Renal pelvis (tissue), 4 donors: Measurements from ENCODE around the gene TMPRSS2. TPM values are rescaled to one million over a fixed set of nuclear protein-coding genes. Genes with fewer than 3 reads are reported as not detected.

Experiments
- DNase-seq: peaks from one replicate; pipeline ENCODE4 v3.0.0-alpha.2; 2013
- polyA plus RNA-seq, 3 donors: library from polyadenylated mRNA; unstranded; fragments of 120-200 nt; gene quantifications; one replicate each; pipeline ENCODE4 v1.2.1, GENCODE V29; 2013; ENCODE audit not compliant: insufficient read length in 3 of 3

The TMPRSS2 gene
- polyA plus RNA-seq, 3 donors: 32.1 to 44.3 (median 37.0) TPM

DNA sequence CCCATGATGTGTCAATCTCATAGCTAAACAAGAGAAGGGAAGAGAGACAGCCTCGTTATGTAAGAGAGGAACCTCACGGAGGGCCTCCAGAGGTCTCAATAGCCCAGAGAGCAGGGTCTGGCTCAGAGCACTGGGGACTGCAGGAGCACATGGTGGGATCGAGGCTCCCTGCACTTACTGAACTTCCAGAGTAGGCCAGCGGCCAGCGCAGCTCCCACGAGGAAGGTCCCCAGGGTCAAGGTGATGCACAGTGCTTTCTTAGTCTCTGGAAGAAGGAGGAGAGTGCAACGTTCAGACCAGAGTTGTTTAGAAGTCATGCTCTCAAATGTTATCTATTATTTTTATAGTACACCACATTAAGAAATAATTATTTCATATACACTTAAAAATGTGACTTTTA is 18.6 kb downstream of the TMPRSS2 start:
- DNase-seq: no peak

DNA sequence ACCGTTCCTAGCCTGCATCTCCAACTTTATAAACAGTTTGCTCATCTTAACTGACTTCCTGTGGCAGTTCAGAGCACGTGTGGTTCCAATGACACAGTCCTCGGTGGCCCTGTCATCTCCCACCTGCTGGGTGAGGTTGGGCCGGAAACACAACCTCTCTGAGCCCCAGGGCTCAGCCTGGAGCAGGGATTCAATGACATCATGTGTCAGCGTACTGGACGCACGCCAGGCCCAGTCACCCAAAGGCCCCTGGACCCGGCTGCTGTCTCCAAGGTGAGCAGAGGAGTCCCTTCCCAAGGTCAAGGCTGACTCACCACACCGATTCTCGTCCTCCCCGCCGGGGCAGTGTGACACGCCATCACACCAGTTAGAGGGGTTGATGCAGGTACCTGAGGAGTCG is 19.9 kb downstream of the TMPRSS2 start:
- no peak for DNase-seq

DNA sequence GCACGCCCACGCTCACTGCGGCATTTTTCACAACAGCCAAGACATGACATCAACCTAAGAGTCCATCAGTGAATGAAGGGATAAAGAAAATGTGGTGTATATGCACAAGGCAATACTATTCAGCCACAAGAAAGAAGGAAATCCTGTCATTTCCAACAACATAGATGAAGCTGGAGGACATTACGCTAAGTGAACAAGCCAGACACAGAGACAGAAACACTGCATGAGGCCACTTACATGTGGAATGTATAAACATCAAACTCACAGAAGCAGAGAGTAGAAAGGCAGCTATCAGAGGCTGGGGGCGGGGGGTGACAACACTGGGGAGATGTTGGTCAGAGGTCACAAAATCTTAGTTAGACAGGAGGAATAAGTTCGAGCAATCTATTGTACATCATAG is 20.9 kb downstream of the TMPRSS2 start:
- no peak for DNase-seq

DNA sequence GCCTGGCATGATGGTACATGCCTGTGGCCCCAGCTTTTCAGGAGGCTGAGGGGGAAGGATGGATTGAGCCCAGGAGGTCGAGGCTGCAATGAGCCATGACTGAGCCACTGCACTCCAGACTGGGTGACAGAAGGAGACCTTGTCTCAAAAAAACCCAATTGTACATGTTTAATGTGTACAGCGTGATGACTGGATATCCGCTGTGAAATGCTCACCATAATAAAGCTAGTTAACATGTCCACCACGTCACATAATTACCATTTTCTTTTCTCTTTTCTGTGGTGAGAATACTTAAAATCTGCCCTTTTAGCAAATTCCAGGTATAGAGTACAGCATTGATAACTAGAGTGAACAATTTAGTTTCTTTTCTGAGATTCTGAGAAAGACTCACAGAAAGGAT is 24.0 kb downstream of the TMPRSS2 start:
- no peak for DNase-seq

DNA sequence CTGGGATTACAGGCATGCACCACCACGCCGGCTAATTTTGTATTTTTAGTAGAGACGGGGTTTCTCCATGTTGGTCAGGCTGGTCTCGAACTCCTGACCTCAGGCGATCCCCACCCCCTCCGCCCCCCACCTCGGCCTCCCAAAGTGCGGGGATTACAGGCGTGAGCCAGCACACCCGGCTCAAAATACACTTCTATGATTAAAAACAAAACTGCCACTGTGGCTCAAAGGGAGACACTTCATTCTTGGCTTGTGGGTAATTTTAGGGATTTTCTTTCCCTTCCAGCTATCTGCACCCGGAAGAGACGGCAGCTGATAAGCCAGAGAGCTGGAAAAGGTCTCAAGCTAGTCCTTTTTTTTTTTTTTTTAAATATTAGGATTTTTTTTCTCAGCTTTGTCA is 24.5 kb downstream of the TMPRSS2 start:
- no peak for DNase-seq

DNA sequence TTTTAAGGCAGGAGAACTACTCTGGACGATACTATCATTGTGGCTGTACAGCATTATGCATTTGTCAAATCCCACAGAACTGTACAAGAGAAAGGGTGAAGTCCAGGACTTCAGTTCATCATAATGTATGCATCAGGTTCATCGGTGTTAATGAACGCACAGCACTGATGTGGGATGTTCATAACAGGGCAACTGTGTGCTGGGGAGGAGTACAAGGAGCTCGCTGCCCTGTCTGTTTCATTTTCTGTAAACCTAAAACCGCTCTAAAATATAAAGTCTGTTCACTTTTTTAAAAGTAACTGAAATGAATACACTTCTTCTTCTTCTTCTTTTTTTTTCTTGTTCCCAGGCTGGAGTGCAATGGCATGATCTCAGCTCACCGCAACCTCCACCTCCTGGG is 25.0 kb downstream of the TMPRSS2 start:
- no peak for DNase-seq

DNA sequence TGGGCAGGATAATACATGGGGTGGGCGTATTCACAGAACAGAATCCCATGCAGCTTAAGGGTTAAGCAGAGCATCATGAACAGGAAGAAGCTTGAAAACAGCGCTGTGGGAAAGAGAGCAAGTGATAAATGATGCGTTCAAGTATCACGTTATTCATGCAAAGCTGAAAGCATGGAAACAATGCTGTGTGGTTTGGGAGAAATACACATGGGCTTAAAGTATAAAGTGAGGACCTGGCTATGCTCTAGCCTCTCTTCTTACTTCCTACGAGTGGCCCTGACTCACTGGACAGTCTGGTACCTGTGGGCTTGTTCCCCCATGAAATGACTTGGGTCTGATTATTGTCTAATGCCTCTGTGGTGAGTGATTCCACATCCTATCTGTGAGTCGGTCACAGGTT is 25.7 kb downstream of the TMPRSS2 start:
- DNase-seq: no peak

DNA sequence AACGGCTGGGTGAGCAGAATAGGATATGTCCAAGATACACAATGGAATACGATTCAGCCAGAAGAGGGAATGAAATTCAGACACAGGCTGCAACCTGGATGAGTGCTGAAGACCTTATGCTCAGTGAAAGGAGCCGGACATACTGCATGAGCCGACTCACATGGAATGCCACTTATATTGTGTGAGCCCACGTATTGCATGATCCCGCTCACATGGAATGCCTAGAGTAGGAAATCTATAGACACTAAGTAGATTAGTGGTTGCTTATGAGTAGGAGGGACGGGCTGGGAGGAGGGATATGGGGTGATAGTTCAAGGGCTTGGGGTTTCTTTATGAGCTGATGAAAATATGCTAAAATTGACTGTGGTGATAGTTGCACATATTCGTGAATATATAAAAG is 26.8 kb downstream of the TMPRSS2 start:
- DNase-seq: no peak

DNA sequence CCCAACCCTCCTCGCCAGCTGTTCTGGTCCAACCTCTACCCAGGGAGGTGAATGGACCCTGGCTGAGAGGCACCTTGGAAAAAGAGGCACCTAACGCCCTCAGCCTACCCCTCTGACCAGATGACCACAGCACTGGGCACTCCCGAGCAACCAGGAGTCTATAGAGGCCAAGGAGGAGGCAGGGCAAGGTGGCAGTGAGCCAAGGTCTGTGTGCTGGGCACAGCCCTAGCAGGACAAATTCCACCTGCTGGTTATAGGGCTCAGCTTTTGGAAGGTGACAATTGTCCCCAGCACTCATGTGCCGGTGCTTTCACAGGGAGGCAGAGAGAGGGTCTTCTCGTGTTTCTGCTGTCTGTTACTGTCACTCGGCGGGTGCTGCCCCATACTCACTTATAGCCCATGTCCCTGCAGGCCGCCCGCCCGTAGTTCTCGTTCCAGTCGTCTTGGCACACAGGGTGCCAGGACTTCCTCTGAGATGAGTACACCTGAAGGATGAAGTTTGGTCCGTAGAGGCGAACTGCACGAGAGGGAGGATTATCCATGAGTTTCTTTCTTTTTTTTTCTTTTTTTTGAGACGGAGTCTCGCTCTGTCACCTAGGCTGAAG is 27.8 kb downstream of the TMPRSS2 start:
- no peak for DNase-seq

DNA sequence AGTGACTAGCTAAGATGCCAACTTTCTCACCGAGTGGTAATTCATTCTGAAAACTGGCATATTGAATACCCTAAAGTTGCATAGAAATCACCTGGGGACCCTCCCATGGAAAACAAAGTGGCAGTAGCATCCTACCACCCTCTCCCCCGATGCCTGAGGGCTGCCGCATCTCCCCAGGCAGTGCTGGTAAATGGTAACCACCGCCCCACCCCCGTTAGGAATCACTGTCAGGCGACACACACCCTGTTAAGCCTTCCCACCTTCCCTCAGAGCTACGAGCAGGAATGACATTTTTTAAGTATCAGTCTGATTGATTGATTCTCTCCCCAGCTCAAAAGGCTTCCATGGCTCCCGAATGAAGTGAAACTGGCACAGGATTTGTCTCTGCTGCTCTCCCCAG is 28.3 kb downstream of the TMPRSS2 start:
- no peak for DNase-seq

DNA sequence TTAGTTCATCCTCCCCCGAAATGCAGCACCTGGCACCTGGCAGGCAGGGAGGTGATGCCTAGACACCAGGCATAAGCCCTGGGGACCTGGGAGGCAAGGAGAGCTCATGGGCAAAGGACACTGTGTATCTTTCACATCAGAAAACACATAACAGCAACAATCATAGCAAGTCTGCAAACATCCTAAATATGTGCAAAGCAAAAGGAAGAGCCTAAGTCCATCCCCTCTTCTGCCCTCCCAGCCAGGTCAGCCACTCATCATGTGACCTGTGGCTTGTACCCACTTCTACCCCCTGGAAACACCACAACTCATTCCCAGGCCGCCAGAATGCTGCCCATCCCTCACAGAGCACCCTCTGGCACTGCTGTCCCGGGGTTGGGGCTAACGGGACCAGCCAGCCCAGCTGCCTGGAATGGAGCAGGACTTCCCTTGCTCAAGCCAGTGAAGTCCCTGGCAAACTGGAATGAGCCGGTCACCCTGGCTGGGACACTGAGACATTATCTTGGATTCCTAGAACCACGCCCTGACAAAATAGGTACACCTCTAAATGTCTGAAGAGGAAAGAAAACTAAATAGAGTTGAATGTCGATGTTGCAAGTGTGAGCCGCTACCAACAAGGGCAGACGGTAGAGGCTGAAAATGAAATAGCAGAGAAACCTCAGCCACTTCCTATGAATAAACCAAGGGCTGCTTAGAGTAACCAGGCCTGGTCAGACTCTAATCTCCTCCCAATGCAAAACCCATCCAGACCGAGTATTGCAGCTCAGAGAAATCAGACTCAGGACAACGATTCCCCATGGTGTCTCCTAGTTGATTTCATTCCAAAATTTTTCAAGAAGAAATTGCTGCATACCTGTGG is 29.4 kb downstream of the TMPRSS2 start:
- DNase-seq: no peak

DNA sequence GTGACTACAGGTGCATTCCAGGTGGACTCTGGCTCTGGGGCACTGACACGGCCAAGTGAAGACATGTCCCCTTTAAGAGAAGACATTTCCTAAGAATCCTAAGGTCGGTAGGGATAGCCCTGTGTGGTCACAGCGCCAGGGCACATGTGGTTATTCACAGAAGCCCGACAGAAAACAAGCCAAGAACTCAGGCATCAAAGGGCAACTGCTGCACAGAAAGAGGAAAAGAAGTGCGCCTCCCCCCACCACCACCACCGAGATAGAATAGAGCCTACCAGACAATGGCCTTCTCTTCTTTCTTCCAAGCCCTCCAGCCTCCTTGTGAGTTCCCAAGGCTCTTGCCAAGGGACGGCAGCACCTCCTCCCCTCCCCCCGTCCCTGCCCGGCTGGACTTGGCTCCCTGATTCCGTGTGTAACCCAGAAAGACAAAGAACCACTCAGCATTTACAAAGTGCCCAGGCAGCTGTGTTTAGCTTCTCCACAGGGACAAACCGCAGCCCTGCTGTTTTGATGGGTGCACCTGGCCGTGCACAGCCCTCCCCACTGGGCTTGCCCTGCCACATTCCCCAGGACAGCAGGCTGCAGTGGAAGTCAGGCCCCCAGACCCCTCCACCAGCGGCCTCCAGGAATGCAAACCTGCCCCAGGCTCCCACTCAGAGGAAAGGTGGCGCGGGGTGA is 30.2 kb downstream of the TMPRSS2 start:
- no peak for DNase-seq

DNA sequence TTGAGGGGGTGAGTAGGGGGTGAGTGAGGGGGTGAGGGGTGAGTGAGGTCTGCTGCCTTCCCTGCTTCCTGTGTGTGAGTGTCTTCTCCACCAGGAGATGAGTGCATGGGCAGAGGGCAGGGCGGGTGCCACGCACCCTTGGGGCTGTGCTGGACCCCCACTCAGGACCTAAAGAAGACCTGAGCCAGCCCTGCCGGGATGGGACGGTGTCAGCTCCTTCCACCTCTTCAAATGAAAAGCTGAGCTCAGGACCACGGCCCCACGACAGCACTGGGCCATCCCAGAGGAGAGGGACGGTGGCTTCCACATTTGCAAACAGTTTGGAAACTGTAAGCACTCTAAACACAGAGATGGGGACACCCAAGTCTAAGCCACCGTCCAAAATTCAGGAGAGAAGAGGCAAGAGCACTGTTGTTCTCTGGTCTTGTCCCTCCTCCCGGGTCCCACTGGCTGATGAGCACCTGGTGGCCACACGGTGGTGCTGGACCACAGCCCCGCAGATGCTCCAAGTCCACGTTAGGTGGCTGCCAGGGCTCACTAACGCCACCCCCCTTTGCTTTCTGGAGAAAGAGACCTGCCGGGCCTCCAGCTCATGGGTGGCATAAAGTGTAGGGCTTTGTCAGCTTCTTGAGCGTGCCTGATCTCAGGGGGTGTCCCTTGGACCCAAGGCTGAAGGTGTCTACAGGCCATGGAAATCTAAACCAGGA is 32.1 kb downstream of the TMPRSS2 start:
- DNase-seq: no peak

DNA sequence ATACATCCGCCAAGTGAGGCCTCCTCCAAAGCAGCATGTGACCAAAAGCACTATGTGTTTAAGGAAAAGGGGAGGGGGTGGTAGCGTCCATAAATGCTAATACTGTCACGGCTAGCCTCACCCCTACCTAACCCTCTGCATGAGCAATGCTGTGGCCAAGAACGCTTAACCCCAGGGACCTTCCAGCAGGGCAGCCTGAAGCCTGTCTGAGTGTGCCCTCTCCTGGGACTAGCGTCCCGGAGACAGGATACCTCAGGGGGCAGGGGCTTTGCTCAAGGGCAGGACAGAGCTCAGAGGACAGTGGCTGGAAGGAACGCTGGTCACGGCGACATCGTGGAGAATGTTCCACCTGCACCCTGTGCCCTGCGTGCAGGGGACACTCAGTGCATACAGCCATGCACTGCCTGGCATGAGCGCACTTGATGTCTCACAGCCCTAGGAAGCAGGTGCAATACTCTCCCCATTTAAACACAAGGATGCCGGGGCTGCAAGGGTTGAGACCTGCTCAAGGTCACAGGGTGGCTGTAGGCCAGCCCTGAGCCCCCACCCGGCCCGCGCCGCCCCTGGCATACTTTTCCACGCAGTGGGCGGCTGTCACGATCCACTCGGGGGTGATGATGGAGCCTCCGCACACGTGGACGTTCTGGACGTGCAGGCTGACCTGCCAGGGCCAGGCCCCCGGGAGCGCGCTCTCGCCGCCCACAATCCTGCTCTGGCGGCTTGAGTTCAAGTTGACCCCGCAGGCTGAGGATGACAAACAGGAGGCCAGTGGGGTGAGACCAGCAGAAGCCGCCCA is 35.0 kb downstream of the TMPRSS2 start:
- no peak for DNase-seq

DNA sequence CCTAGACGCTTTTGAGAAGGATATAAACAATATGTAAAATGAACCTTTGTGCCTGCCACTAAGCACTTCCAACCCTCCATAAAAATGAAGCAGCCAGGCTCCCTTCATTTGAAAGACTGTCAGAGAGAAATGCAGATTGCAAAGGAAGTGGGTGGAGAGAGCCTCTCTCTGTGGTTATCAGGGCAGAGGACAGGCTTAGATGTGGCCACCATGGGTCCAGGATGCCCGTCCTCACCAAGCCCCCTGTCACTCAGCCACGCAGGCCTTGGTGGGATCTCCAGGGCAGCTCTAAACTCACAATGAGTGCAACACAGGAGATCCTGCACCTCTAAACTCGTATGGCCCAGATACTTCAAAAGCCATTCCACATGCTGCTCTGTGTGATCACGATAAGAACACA is 37.9 kb downstream of the TMPRSS2 start:
- DNase-seq: no peak

DNA sequence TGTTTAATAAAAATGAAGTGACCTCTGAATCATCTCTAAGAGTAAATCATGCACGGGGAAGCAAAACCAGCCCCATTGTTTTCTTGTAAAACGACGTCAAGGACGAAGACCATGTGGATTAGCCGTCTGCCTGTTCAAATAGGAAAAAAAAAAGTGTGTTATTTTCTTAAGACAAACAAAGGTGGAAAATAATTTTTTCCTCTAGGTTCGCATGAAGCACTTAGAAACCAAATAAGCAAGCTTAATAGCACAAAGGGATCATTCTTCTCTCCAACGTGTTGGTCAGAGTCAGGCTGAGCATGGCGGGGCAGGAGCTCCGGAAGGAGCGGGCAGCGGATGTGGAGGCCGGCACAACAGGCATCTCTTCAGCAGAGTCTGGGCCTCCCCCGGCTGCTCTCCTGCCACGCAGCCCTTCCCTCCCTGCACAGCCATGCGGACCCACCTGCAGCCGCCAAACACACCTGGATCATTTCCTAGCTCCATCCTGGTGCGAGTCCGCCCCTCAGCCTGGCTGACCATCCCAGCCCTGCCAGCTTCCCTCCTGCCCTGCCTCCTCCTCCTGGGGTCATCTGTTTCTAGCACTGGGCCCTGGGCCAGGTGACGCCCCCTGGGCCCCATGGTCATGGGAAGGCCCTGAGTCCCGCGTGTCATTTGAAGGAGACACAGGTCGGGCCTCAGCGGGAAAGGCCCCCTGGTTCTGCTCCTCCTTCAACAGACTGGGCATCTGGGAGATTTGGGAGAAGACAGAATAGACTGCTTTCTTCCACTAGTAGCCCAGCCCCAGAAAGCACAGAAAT is 41.7 kb downstream of the TMPRSS2 start:
- no peak for DNase-seq

DNA sequence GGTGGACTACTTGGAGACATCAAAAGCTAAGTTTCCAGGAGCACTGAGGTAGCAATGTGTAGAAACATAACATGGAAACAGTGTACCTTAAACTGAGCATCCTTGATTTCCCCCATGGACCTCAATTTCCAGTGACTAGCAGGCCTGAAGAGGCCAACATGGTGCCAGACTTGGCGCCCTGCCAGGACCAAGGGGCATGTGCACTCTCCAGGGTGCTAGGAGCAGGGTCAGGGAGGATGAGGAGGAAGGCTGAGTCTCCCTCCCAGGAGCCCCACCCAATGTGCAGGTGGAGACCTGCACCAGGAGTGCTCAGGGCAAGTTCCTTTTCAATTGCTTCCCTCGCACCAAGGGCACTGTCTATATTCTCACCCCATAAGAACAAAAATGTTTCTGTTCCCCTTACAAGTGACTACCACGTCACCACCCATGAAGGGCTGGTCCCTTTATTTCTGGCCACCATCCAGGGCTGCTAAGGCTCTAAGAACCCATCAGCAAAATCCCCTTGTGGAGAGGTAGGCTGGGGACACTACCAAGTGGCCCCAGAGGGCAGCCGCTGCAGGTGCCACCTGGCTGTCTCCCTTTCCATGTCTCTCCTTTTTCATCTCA is 42.7 kb downstream of the TMPRSS2 start:
- DNase-seq: no peak

DNA sequence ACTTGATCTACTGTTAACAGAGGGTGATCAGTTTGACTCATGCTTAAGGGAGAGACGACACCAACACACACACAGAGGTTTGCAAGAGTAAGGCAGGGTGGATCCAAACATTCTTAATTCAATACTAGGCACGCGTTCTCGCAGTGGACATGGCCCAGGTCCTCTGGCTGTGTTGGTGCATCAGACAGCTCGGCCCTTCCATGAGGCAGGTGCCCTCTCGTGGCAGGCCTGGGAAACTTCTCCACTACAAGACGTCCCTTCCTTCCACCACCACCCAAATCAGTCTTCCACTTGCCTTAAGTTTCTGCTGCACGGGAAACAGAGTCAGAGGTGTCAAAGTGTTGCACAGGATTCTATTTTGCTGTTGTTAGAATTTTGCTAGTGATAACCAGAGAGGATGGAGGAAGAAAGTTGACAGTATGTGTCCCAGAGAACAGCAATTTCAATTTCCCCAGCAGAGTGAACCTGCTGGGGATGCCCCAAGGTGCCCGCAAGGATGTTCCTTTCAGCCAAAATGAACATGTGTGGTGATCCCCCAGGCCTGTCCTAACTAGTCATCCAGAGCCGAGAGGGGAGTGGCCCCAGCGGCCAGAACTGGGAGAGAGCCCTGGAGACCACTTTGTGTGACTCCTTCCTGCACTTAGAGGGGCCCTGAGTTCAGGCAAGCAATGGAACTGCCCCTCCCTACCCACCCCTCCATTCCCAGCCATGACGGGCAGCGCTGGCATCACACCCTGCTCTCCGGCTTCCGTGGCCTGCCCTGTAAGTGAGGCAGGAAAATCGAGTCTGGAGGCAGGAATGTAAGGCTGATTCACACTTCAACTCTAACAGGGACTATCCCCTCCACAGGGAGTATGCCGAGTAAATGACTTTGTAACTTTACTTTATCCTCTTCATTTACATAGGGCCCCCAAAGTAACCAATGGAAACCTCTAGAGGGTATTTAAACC is 47.1 kb downstream of the TMPRSS2 start:
- peak; percentile 55 for DNase-seq

DNA sequence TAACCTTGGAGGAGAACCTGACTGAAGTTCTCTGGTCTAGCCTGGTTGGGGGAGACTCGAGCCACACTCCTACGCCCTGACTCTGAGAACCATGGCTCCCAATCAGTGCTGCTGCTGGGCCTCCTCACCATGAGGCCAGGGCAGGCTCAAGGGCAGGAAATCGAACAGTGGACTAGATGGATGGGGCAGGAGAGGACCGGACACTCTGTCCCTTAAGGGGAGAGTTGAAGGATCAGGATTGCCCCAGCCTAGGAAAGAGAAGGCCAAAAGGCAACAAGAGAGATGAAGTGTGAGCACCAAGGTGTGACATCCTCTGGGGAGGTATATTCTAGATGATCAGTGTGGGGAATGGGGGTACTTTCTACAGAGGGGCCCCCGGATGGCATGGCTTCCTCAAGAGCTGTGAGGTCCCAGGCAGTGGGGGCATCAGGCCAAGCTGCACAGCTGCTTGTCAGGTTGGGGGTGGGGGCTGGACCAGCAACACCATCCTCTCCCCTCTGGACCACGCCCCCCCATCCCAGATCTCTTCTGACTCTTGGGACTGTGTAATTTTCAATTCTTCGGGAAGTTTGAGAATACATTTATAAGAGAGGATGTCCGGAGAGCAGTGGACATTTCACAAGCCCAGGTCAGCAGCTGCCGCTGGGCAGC is 47.9 kb downstream of the TMPRSS2 start:
- no peak for DNase-seq
